Psoas muscle (tissue), 8 donors: ENCODE measurements around the gene DYNC1LI1. TPM values are rescaled to one million over a fixed set of nuclear protein-coding genes. Genes with fewer than 3 reads are reported as not detected.

Experiments
- ATAC-seq, 4 donors: fragments of 200-7000 bp; cut with Tn5 transposase; one replicate each; pipeline ENCODE4 v1.9.1; 2020; ENCODE audit warnings: moderate library complexity in 3 of 4, mild to moderate bottlenecking in 2 of 4
- DNase-seq, 2 donors: peaks; one replicate each; pipeline ENCODE4 v3.0.0-alpha.2; 2020
- H3K27ac ChIP-seq: fragments of 200-600 bp; one replicate; pipeline ENCODE4 v1.8.0; 2022
- H3K27me3 ChIP-seq, 3 donors: fragments of 200-600 bp in 1 of 3; one replicate each; pipeline versions ENCODE4 v1.6.1 to v1.8.0; 2013 to 2022; ENCODE audit warnings: low read length in 2 of 3, mild to moderate bottlenecking in 2 of 3, moderate library complexity in 1 of 3; ENCODE audit not compliant: insufficient read depth in 3 of 3
- H3K36me3 ChIP-seq, 2 donors: fragments of 200-600 bp in 1 of 2; one replicate each; pipeline versions ENCODE4 v1.6.1 to v1.8.0; 2013 to 2022; ENCODE audit warnings: low read depth in 1 of 2, mild to moderate bottlenecking in 1 of 2, moderate library complexity in 1 of 2; ENCODE audit not compliant: insufficient read depth in 1 of 2
- H3K4me1 ChIP-seq: fragments of 200-600 bp; one replicate; pipeline ENCODE4 v1.8.0; 2022
- H3K4me3 ChIP-seq: fragments of 200-600 bp; one replicate; pipeline ENCODE4 v1.8.0; 2022; ENCODE audit warnings: mild to moderate bottlenecking
- H3K9me3 ChIP-seq: fragments of 200-600 bp; one replicate; pipeline ENCODE4 v1.8.0; 2022
- WGBS, 3 donors: extraction: QIAGEN DNeasy Blood & Tissue Kit; methylation state at CpG; one replicate each; pipeline versions ENCODE4 v1.1.6 to v1.1.7; 2013; 5-methylcytosine and 5-hydroxymethylcytosine counted together
- intact Hi-C, 2 donors: fragments of 100-400 bp; cut with DNase I; formaldehyde crosslinking; loops; one replicate each; pipeline versions ENCODE4 v1.11.0 to v1.14.2; 2022
- polyA plus RNA-seq, 3 donors: library from polyadenylated mRNA; stranded (reverse); fragments of 200-250 nt; gene quantifications; one replicate each; pipeline ENCODE4 v1.2.3, GENCODE V29; 2013
- total RNA-seq, 4 donors: library from RNA; stranded (reverse); fragmentation: NEBNext Ultra II Directional in 2 of 4; extraction: Animal tissue kit (Norgen Biotek cat#: 25700) in 2 of 4; gene quantifications; one replicate each; pipeline versions ENCODE4 v1.2.1 to v1.2.4, GENCODE V29; 2021 to 2023
- TF ChIP-seq, protein P1 (sequence below): fragments of 200-600 bp; IDR thresholded peaks from one replicate; pipeline ENCODE4 v1.8.0; 2022; ENCODE audit warnings: antibody characterized with exemption
- donor health status: healthy with polysubstance abuse.
- donor health status: DM: no; HTN: no; CAD: no; lungs with moderate emphysema.
- donor health status: Bipolar disorder and iron deficiency.
- donor health status: healthy.
- donor health status: DM: yes; HTN: yes; CAD: no.
- donor health status: DM: no; HTN: no; CAD: no.
- donor health status: DM: no; HTN: no; CAD: no.
- donor health status: DM: yes; HTN: yes; CAD: no.

The DYNC1LI1 gene
- total and polyA plus RNA-seq, 7 donors, result 37.4 to 56.8 (median 47.3) TPM

GRCh38 chr3:32551496-32551895 is 19.2 kb downstream of the DYNC1LI1 start:
- H3K36me3 ChIP-seq, result no peaks in the 10 kb centered on the region
- H3K9me3 ChIP-seq, result no peaks in the 10 kb centered on the region
- intact Hi-C loops, result no loop called here
- H3K4me1 ChIP-seq, result peaks cover 3% of the 10 kb centered on the region
- H3K4me3 ChIP-seq, result no peak overlapping the region
- H3K27me3 ChIP-seq, result no peaks in the 10 kb centered on the region
- no peak for DNase-seq
- H3K27ac ChIP-seq, result no peak overlapping the region
- no peak for ATAC-seq
- TF ChIP-seq, protein P1, sequence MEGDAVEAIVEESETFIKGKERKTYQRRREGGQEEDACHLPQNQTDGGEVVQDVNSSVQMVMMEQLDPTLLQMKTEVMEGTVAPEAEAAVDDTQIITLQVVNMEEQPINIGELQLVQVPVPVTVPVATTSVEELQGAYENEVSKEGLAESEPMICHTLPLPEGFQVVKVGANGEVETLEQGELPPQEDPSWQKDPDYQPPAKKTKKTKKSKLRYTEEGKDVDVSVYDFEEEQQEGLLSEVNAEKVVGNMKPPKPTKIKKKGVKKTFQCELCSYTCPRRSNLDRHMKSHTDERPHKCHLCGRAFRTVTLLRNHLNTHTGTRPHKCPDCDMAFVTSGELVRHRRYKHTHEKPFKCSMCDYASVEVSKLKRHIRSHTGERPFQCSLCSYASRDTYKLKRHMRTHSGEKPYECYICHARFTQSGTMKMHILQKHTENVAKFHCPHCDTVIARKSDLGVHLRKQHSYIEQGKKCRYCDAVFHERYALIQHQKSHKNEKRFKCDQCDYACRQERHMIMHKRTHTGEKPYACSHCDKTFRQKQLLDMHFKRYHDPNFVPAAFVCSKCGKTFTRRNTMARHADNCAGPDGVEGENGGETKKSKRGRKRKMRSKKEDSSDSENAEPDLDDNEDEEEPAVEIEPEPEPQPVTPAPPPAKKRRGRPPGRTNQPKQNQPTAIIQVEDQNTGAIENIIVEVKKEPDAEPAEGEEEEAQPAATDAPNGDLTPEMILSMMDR, result no peak

GRCh38 chr3:32551087-32551486 is 19.6 kb downstream of the DYNC1LI1 start:
- no peaks in the 10 kb centered on the region for H3K9me3 ChIP-seq
- peaks cover 3% of the 10 kb centered on the region for H3K4me1 ChIP-seq
- H3K4me3 ChIP-seq, result no peak overlapping the region
- ATAC-seq, result no peak
- no peaks in the 10 kb centered on the region for H3K27me3 ChIP-seq
- H3K36me3 ChIP-seq, result no peaks in the 10 kb centered on the region
- no peak for DNase-seq
- no peak overlapping the region for H3K27ac ChIP-seq
- intact Hi-C loops, result no loop called here
- 74 to 79% (median 75%) methylated on average over 2 of the region's 2 CpGs for WGBS, 3 donors
- TF ChIP-seq, protein P1, result no peak

GRCh38 chr3:32545305-32545704 is 25.4 kb downstream of the DYNC1LI1 start:
- Histone ChIP-seq H3K4me3 (no peak overlapping the region), H3K27ac (no peak overlapping the region), H3K4me1 (no peaks in the 10 kb centered on the region), H3K36me3 (peaks cover 0 to 19% of the 10 kb centered on the region in 2 donors), H3K9me3 (no peaks in the 10 kb centered on the region), H3K27me3 (no peaks in the 10 kb centered on the region)
- ATAC-seq (no peak), DNase-seq (no peak)
- TF ChIP-seq, protein P1, result no peak
- intact Hi-C loops, result no loop called here

- ATAC-seq, result no peak
- 83 to 93% (median 90%) methylated on average over 2 of the region's 2 CpGs for WGBS, 3 donors
- Histone ChIP-seq H3K9me3 (no peaks in the 10 kb centered on the region), H3K36me3 (peaks cover 0 to 23% of the 10 kb centered on the region in 2 donors), H3K4me3 (no peak overlapping the region), H3K27me3 (no peaks in the 10 kb centered on the region), H3K4me1 (no peaks in the 10 kb centered on the region), H3K27ac (no peak overlapping the region)
- no peak for DNase-seq
- intact Hi-C loops, result no loop called here
- TF ChIP-seq, protein P1, result no peak
Observed at GRCh38 chr3:32544894-32545293, 25.8 kb downstream of the DYNC1LI1 start.

DNA sequence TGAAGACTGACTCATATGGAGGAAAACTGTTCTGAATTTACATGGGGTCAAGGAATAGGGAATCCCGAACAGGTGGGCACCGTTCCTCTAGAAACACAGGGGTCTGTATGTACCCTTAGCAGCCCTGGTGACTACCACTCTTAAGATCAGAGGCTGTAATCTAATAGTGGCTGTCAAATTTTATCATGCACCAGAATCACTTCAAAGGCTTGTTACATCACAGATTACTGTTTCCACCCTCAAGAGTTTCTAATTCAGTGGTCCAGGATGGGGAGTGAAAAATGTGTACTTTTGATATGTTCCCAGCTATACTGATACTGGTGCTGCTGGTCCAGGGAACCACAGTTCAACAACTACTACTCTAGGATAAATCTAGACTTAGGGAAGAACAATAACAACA is 27.9 kb downstream of the DYNC1LI1 start:
- TF ChIP-seq, protein P1, result no peak
- Histone ChIP-seq H3K9me3 (no peaks in the 10 kb centered on the region), H3K4me1 (no peaks in the 10 kb centered on the region), H3K27me3 (no peaks in the 10 kb centered on the region), H3K27ac (no peak overlapping the region), H3K4me3 (no peak overlapping the region), H3K36me3 (peaks cover 0 to 38% of the 10 kb centered on the region in 2 donors)
- 93 to 98% (median 94%) methylated on average over 2 of the region's 2 CpGs for WGBS, 3 donors
- no peak for ATAC-seq
- intact Hi-C loops, result no loop called here
- no peak for DNase-seq
